Effector CD8-positive, alpha-beta T cell (primary cell): Measurements from ENCODE around the gene IFNAR2.
"Not testable (repeated sequence)": the region's sequence is repeated elsewhere in the genome, so short reads cannot be mapped to it uniquely, and the experiment has no call there.

Source experiments
- DNase-seq: peaks from one replicate; lab custom pipeline; 2025; lab: John Stamatoyannopoulos, UW

Gene IFNAR2

DNA sequence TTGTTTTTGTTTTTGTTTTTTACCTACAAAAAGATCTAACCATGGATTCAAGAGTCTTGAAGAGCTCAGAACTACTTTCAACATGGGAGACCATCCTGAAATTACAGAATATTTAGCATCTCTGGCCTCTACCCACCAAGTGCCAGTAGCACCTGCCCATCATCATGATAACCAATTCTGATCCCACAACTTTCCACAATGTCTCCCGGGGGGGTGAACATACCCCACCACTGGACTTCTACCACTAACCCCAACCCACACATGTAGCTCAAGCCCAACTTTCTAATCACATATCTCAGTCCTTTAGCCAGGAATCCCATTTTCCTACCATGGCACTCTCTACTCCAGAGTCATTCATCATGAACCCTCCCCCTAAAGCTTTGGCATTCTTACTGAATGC lies 15.7 kb upstream of the IFNAR2 start:
- DNase-seq: no peak

- no peak for DNase-seq
These were observed 12.6 kb upstream of the IFNAR2 start for GRCh38 chr21:33217138-33217520.

DNA sequence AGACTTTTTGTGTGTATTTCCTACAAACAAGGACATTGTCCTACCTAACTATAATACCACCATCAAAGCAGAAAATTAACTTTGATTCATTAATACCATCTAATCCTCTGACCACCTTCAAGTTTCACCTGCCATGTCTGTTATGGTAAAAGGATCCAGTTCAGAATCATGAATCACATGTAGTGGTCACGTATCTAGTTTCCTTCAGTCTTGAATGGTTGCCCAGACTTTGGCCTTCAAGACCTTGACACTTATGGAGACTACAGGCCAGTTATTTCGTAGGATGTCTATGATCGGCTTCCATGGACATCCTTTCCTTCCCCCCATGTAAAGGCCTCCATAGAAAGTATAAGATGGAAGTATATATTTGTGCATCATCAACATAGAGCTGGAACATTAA lies 10.4 kb upstream of the IFNAR2 start:
- no peak for DNase-seq

DNA sequence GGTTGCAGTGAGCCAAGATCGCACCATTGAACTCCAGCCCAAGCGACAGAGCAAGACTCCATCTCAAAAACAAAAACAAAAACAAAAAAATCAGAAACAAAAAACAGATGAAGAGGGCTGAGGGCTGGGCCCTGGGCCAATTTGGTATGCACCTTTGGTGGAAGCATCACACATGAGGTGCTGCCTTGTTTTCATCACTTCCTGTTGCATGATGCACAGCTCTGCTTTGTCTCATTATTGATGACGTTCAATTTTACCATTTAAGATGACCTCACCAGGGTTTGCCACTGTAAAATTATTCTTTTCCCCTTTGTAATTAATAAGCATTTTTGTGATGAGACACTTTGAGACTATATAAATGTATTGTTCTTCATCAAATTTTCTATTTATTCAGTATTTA lies 9.8 kb upstream of the IFNAR2 start:
- no peak for DNase-seq

DNA sequence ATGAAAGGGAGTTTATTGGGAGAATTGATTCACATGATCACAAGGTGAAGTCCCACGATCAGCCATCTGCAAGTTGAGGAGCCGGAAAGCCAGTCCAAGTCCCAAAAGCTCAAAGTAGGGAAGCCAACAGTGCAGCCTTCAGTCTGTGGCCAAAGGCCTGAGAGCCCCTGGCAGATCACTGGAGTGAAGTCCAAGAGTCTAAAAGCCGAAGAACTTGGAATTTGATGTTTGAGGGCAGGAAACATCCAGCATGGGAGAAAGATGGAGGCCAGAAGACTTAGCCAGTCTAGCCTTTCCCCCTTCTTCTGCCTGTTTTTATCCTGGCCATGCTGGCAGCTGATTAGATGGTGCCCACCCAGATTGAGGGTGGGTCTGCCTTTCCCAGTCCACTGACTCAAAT lies 4.4 kb upstream of the IFNAR2 start:
- not testable (repeated sequence) for DNase-seq

GRCh38 chr21:33228455-33228854 lies 1.3 kb upstream of the IFNAR2 start:
- no peak for DNase-seq

DNA sequence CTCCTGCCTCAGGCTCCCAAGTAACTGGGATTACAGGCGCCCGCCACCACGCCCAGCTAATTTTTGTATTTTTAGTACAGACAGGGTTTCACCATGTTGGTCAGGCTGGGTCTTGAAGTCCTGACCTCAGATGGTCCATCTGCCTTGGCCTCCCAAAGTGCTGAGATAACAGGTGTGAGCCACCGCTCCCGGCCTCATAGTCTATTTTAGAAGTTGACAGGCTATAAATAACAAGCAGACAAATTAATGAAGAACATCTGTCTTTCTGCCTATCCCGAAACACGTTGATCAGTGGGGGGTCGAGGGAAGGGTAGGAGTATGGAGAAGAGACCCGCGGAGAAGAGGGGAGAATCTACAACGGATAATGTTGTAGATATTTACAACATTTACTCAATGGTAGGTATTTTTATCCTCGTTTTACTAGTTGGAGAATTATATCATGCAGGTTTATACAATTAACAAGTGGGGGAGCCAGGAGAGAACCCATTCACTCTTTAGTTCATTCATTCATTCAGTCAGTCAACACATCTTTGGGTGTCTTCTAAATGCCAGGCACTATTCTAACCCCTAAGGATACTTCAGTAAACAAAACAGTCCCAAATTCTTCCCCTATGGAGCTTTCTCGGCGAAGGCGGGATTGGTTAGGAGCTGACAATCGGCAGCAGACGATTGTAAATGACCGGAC lies 497 bp upstream of the IFNAR2 start:
- no peak for DNase-seq

DNA sequence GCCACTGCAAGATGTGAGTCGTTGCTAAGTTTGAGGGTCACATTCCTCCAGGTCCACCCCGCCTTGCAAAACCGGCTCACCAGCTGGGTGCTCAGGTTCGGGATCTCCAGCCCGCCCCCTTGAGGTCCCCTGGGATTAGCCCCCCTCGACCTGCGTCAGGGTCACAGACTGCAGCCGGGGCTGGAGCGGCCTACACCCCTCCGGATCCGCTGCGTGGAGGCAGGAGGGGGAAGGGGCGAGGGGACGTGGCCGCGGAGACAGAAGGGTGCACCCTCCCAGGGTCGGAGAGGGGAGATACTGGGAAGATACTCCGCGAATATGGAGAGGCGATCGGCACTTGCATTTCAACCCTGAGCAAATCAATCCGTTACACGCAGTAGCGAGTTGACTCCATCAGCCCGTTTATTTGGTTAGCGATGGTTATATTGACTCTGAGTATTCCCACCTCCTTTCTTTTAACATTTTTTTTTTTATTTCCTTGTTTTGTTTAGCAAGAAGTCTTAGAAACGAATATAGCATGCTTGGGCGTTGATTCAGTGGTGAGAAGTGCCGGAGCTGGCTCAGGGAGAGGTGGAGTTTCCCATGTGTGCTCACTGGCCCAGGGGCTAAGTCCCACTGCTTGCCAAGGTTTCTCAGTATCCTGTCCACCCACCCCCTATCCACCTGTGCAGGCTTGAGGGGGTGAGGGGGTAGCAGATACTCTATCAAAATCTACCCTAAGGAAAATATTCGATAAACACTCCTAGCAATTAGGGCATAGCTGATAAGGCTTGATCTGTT lies 997 bp downstream of the IFNAR2 start:
- DNase-seq: peak; percentile 39

GRCh38 chr21:33231526-33231925 lies 1.8 kb downstream of the IFNAR2 start:
- no peak for DNase-seq

- DNase-seq: no peak
These were observed 2.7 kb downstream of the IFNAR2 start for GRCh38 chr21:33232291-33233034.

DNA sequence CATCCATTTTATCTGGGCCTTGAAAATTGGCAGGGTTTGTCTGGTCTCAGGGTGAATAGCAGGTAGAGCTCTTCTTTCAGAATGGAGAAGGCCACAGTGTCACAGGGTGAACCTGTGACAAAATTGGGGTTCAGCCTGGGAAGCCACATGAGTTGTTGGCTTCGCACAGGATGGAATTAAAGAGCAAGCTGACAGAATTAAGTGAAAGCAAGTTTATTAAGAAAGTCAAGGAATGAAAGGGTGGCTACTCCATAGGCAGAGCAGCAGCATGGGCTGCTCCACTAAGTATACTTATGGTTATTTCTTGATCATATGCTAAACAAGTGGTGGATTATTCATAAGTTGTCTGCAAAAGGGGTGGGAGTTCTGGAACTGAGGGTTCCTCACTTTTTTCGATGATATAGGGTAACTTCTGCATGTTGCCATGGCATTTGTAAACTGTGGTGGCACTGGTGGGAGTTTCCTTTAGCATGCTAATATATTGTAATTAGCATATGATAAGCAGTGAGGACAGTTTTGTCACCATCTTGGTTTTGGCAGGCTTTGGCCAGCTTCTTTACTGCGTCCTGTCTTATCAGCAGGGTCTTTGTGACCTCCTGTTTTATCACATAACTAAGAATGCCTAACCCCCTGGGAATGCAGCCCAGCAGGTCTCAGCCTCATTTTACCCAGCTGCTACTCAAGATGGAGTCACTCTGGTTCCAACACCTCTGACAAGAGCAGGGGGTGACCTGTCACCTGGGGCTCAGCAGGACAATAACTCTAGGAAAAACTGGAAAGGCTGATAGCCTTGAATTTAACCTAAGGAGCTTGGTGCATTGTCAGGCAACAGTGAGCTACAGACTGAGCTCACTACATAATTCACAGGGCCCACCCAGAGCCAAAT lies 5.1 kb downstream of the IFNAR2 start:
- no peak for DNase-seq

GRCh38 chr21:33236013-33236686 lies 6.4 kb downstream of the IFNAR2 start:
- no peak for DNase-seq

GRCh38 chr21:33236766-33237165 lies 7.0 kb downstream of the IFNAR2 start:
- DNase-seq: no peak

- DNase-seq: no peak
These were observed 7.7 kb downstream of the IFNAR2 start for GRCh38 chr21:33237486-33237885.

DNA sequence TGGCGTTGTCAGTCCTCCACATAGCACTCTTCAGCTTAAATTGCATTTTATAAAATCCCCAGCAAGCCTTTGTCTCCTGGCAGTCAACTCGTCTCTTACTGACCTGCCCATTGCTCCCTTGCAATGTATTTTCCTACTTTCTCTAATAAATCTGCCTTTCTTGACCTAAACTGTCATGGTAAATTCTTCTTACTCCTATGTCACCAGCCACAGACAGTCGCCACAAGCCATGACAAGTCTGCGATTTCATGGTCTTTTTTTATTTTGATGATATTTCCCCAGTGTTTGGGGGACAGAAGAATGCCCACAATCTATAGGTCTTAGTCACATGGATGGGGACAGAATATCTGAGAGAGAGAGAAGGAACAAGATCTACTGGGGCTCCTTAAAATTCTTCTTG lies 8.4 kb downstream of the IFNAR2 start:
- DNase-seq: no peak

DNA sequence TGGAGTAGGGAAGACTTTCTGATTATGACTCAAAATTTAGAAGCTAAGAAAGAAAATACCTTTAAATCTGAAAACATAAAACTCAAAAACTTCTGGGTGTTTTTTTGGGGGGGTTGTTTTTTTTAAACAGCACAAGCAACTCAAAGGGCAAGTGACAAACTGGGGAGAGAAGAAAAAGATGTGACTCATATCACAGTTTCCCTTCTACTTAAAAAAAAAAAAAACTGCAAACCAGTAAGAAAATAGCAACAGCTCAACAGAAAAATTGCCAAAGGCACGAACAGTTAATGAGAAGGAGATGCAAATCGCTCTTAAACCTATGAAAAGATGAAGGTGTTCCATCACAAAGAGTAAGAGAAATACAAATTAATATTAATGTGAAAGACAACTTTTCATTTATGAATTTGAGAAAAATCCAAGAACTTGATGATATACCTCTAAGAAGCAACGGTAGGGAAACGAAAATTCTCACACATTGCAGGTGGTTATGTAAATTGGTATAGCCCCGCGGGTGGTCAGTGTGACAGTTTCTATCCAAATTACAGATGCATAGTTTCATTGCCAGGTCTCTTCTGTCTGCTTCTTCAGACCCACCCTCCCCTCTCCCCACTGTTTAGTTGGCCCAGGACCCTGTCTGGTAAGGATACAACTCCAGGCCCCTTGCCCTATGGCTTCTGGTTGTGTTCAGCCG lies 9.0 kb downstream of the IFNAR2 start:
- DNase-seq: no peak

GRCh38 chr21:33239559-33240127 lies 9.9 kb downstream of the IFNAR2 start:
- not testable (repeated sequence) for DNase-seq

- no peak for DNase-seq
These were observed 10.7 kb downstream of the IFNAR2 start for GRCh38 chr21:33240404-33240803.

GRCh38 chr21:33241846-33242245 lies 12.1 kb downstream of the IFNAR2 start:
- no peak for DNase-seq

- not testable (repeated sequence) for DNase-seq
These were observed 13.1 kb downstream of the IFNAR2 start for GRCh38 chr21:33242846-33243245.
